Liver (tissue), 9 donors: ENCODE results near the gene CGN. TPM values are rescaled to one million over a fixed set of nuclear protein-coding genes. Genes with fewer than 3 reads are reported as not detected.

Experiments used
- DNase-seq: peaks from one replicate; pipeline ENCODE4 v3.0.0-alpha.2; 2017; ENCODE audit warnings: low spot score
- H3K27ac ChIP-seq, 2 donors: one replicate each; pipeline ENCODE4 v1.7.0; 2013; ENCODE audit warnings: inconsistent platforms in 2 of 2, low read length in 2 of 2, control low read depth in 1 of 2, low read depth in 1 of 2, mild to moderate bottlenecking in 1 of 2
- H3K27me3 ChIP-seq, 4 donors: one replicate each; pipeline versions ENCODE4 v1.6.1 to v1.7.0; 2013; ENCODE audit warnings: low read length in 3 of 4, inconsistent platforms in 1 of 4, mild to moderate bottlenecking in 1 of 4, moderate library complexity in 1 of 4; ENCODE audit not compliant: control insufficient read depth in 4 of 4, insufficient read depth in 4 of 4
- H3K36me3 ChIP-seq, 4 donors: one replicate each; pipeline versions ENCODE4 v1.6.1 to v1.7.0; 2013; ENCODE audit warnings: low read length in 3 of 4, mild to moderate bottlenecking in 3 of 4, low read depth in 1 of 4, moderate library complexity in 1 of 4; ENCODE audit not compliant: control insufficient read depth in 4 of 4, insufficient read depth in 3 of 4
- H3K4me1 ChIP-seq, 4 donors: one replicate each; pipeline versions ENCODE4 v1.6.1 to v1.7.0; 2013; ENCODE audit warnings: low read length in 3 of 4, mild to moderate bottlenecking in 3 of 4, moderate library complexity in 1 of 4; ENCODE audit not compliant: control insufficient read depth in 4 of 4, insufficient read depth in 4 of 4
- H3K4me3 ChIP-seq, 3 donors: one replicate each; pipeline versions ENCODE4 v1.6.1 to v1.7.0; 2013; ENCODE audit warnings: low read length in 3 of 3, control low read depth in 1 of 3, low read depth in 1 of 3, mild to moderate bottlenecking in 1 of 3
- H3K9ac ChIP-seq, 2 donors: one replicate each; pipeline ENCODE4 v1.7.0; 2013; ENCODE audit warnings: low read length in 2 of 2, mild to moderate bottlenecking in 2 of 2, moderate library complexity in 2 of 2, control low read depth in 1 of 2, low read depth in 1 of 2
- H3K9me3 ChIP-seq, 4 donors: one replicate each; pipeline versions ENCODE4 v1.6.1 to v1.7.0; 2013; ENCODE audit warnings: low read length in 3 of 4; ENCODE audit not compliant: control insufficient read depth in 4 of 4
- EGR1 ChIP-seq, 2 donors: IDR thresholded peaks; 2 replicates each; pipeline ENCODE4 v1.6.1; 2016 to 2018; ENCODE audit warnings: antibody characterized with exemption in 2 of 2, low read depth in 2 of 2
- FOXA1 ChIP-seq: IDR thresholded peaks from 2 replicates; pipeline ENCODE4 v1.6.1; 2016; ENCODE audit warnings: antibody characterized with exemption
- GABPA ChIP-seq, 2 donors: IDR thresholded peaks in 1 of 2; conservative IDR thresholded peaks in 1 of 2; 2 replicates each; pipeline ENCODE4 v1.6.1; 2016; ENCODE audit warnings: antibody characterized with exemption in 2 of 2, mild to moderate bottlenecking in 1 of 2, moderate library complexity in 1 of 2
- HNF4A ChIP-seq, 2 donors: conservative IDR thresholded peaks; 2 replicates each; pipeline ENCODE4 v1.6.1; 2016; ENCODE audit warnings: antibody characterized with exemption in 2 of 2, mild to moderate bottlenecking in 2 of 2
- HNF4G ChIP-seq: IDR thresholded peaks from 2 replicates; pipeline ENCODE4 v1.6.1; 2016; ENCODE audit warnings: antibody characterized with exemption
- JUND ChIP-seq, 2 donors: IDR thresholded peaks; 2 replicates each; pipeline ENCODE4 v1.6.1; 2016; ENCODE audit warnings: antibody characterized with exemption in 2 of 2
- NR2F2 ChIP-seq: IDR thresholded peaks from 2 replicates; pipeline ENCODE4 v1.6.1; 2016; ENCODE audit warnings: antibody characterized with exemption
- TAF1 ChIP-seq: conservative IDR thresholded peaks from 2 replicates; pipeline ENCODE4 v1.6.1; 2016; ENCODE audit warnings: antibody characterized with exemption, mild to moderate bottlenecking
- YY1 ChIP-seq: IDR thresholded peaks from 2 replicates; pipeline ENCODE4 v1.6.1; 2016; ENCODE audit warnings: antibody characterized with exemption, mild to moderate bottlenecking
- WGBS: extraction: QIAGEN DNeasy Blood & Tissue Kit; methylation state at CpG from one replicate; pipeline ENCODE4 v1.1.7; 2013; 5-methylcytosine and 5-hydroxymethylcytosine counted together
- polyA plus RNA-seq, 2 donors: library from polyadenylated mRNA; stranded (reverse) in 1 of 2; unstranded in 1 of 2; fragments of 200-250 nt in 1 of 2; fragments of >200 nt in 1 of 2; fragmentation: Nextera tagmentation in 1 of 2; extraction: Ambion mirVana in 1 of 2; gene quantifications; one replicate each; pipeline versions ENCODE4 v1.2.1 to v1.2.3, GENCODE V29; 2013 to 2015
- total RNA-seq, 2 donors: library from RNA; depleted of rRNA; stranded (reverse); fragments of >200 nt; gene quantifications; one replicate each; pipeline ENCODE4 v1.2.3, GENCODE V29; 2014
- TF ChIP-seq, protein P1 (sequence below): fragments of 150-350 bp; IDR thresholded peaks from 2 replicates; pipeline ENCODE4 v1.5.1; 2017; ENCODE audit warnings: improper control_type of control experiment, low read depth, low read length; ENCODE audit not compliant: missing input control
- TF ChIP-seq, protein P2 (sequence below): IDR thresholded peaks from 2 replicates; pipeline ENCODE4 v1.6.1; 2016; ENCODE audit warnings: antibody characterized with exemption
- TF ChIP-seq, protein P3 (sequence below): IDR thresholded peaks from 2 replicates; pipeline ENCODE4 v1.6.1; 2016; ENCODE audit warnings: antibody characterized with exemption
- donor health status: healthy.
- donor health status: healthy.
- donor health status: healthy.
- donor health status: healthy.
- donor health status: healthy.

The CGN gene
- total and polyA plus RNA-seq, 4 donors, result 16.9 to 48.9 (median 19.4) TPM

DNA sequence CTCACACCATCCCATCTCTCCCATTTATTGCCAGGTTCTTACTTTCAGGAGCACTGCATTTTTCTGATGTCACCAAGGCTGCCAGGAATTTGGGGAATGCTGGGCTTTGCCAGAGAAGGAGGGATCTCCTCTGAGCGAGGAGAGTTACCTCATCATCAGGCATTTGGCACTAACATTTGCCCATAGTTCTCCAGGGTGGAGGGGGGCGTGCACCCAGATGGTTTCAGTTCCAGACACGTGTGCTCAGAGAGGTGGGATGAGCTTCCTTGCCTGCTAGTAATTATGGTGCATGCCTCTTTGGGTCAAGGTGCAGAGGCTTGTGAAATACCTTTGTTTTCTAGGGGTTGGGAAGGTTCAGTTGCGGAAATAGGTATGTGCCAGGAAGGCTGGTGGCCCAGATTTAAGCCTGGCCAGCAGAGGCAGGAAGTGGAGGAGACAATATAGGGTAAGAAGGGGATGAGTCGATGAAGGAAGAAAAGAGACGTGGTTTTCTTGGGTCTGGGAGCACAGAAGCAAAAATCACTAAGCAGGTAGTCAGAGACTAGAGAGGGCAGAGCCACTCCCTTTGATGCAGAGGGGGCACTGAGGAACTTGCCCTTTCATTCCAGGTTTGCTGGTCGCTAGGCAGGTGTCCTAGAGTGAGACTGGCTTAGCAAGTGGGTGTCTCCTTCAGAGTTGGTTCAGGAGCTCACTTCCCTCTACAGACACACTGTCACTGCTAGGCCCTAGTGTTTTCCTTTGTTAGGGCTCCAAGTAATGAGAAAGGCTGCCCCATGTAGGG lies 36.1 kb downstream of the CGN start (continued):
- peak; percentile 79 to 96 for TF ChIP-seq JUND (IDR thresholded peaks at IDR 0.05)

DNA sequence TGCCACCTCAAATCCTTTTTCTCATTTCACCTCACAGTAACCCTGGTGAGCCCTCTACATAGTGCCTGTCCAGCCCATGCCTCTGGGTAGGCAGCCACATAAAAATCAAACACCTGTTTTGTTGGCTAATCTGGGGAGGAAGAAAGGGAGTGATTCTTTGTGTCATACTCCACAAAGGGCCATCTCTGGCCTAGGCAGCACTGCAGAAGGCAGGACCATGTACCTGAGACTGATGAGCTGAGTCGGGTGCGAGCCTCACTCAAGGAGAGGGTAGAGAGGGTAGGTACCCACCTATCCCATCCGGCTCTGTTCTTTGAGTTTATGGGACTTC lies 36.7 kb downstream of the CGN start:
- H3K9me3 ChIP-seq, result no peaks in the 10 kb centered on the region
- 98% methylated on average over 3 of the region's 3 CpGs for WGBS
- H3K9ac ChIP-seq, result no peak overlapping the region
- H3K27ac ChIP-seq, result peak overlapping the region; percentile 77 to 81
- peaks cover 5 to 13% (median 10%) of the 10 kb centered on the region in 4 donors for H3K4me1 ChIP-seq
- H3K27me3 ChIP-seq, result no peaks in the 10 kb centered on the region
- no peak for DNase-seq
- H3K4me3 ChIP-seq, result no peak overlapping the region
- TF ChIP-seq GABPA (IDR thresholded peaks at IDR 0.05 in 1 of 2, conservative IDR thresholded peaks at IDR 0.05 in 1 of 2) (no peak), NR2F2 (no peak), TAF1 (no peak), EGR1 (IDR thresholded peaks at IDR 0.05; ENCODE audit: low read depth in 2 of 2) (no peak), HNF4G (no peak), HNF4A (conservative IDR thresholded peaks at IDR 0.05) (no peak)
- TF ChIP-seq, protein P1, sequence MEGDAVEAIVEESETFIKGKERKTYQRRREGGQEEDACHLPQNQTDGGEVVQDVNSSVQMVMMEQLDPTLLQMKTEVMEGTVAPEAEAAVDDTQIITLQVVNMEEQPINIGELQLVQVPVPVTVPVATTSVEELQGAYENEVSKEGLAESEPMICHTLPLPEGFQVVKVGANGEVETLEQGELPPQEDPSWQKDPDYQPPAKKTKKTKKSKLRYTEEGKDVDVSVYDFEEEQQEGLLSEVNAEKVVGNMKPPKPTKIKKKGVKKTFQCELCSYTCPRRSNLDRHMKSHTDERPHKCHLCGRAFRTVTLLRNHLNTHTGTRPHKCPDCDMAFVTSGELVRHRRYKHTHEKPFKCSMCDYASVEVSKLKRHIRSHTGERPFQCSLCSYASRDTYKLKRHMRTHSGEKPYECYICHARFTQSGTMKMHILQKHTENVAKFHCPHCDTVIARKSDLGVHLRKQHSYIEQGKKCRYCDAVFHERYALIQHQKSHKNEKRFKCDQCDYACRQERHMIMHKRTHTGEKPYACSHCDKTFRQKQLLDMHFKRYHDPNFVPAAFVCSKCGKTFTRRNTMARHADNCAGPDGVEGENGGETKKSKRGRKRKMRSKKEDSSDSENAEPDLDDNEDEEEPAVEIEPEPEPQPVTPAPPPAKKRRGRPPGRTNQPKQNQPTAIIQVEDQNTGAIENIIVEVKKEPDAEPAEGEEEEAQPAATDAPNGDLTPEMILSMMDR, result no peak
- no peaks in the 10 kb centered on the region for H3K36me3 ChIP-seq

DNA sequence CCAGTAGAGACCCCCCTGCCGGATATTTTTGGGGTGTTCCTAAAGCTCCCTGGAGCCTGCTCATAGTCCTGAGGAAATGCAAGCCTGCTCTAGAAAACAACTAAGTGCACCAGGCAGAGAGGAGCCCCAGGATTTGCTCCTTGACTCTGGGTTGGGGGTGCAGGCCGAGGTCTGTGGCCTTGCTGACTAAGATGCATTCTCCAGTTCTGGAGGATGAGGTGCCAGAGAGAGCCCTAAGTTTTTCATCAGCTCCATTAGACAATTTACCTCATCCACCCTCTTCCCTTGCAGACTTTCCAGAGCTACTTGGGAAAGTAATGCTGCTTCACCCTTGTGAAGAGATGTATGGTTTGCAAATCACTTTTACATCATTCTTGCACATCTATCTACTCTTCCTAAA lies 38.0 kb downstream of the CGN start:
- H3K4me3 ChIP-seq, result no peak overlapping the region
- TF ChIP-seq, protein P2, sequence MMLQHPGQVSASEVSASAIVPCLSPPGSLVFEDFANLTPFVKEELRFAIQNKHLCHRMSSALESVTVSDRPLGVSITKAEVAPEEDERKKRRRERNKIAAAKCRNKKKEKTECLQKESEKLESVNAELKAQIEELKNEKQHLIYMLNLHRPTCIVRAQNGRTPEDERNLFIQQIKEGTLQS, result no peak
- no peak for TF ChIP-seq NR2F2
- TF ChIP-seq, protein P1, result no peak
- TF ChIP-seq EGR1 (IDR thresholded peaks at IDR 0.05; ENCODE audit: low read depth in 2 of 2), result no peak
- no peak for TF ChIP-seq YY1
- no peak for TF ChIP-seq TAF1
- TF ChIP-seq, protein P3, sequence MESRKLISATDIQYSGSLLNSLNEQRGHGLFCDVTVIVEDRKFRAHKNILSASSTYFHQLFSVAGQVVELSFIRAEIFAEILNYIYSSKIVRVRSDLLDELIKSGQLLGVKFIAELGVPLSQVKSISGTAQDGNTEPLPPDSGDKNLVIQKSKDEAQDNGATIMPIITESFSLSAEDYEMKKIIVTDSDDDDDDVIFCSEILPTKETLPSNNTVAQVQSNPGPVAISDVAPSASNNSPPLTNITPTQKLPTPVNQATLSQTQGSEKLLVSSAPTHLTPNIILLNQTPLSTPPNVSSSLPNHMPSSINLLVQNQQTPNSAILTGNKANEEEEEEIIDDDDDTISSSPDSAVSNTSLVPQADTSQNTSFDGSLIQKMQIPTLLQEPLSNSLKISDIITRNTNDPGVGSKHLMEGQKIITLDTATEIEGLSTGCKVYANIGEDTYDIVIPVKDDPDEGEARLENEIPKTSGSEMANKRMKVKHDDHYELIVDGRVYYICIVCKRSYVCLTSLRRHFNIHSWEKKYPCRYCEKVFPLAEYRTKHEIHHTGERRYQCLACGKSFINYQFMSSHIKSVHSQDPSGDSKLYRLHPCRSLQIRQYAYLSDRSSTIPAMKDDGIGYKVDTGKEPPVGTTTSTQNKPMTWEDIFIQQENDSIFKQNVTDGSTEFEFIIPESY, result no peak
- TF ChIP-seq FOXA1, result no peak
- no peak overlapping the region for H3K27ac ChIP-seq
- no peaks in the 10 kb centered on the region for H3K9me3 ChIP-seq
- peaks cover 5 to 13% (median 10%) of the 10 kb centered on the region in 4 donors for H3K4me1 ChIP-seq
- H3K36me3 ChIP-seq, result no peaks in the 10 kb centered on the region
- 86% methylated on average over 2 of the region's 2 CpGs for WGBS
- no peak for DNase-seq
- no peak overlapping the region for H3K9ac ChIP-seq
- H3K27me3 ChIP-seq, result no peaks in the 10 kb centered on the region
